Activated CD8-positive, alpha-beta T cell treated with anti-CD3 and anti-CD28 coated beads, Interleukin-2, amount 10 ng/mL, durations not matched to agents 7 days and 5 days (primary cell): Measurements from ENCODE around the gene ANKRD34A. TPM values are rescaled to one million over a fixed set of nuclear protein-coding genes. Genes with fewer than 3 reads are reported as not detected.

Experiments used
- ATAC-seq: fragments of 150-1000 bp; cut with Tn5 transposase; one replicate; pipeline ENCODE4 v1.10.0; 2021; ENCODE audit warnings: moderate library complexity
- CTCF ChIA-PET: fragments of 350-600 bp; sonication (Branson Sonifier 250); formaldehyde crosslinking; loops from one replicate; lab custom pipeline; 2021; ENCODE audit warnings: antibody characterized with exemption; lab: Charles Lee
- POLR2A ChIA-PET: fragments of 350-600 bp; sonication (Branson Sonifier 250); formaldehyde crosslinking; loops from one replicate; lab custom pipeline; 2021; ENCODE audit warnings: antibody characterized with exemption; lab: Charles Lee
- DNase-seq: peaks from one replicate; pipeline ENCODE4 v3.0.0-alpha.2; 2020
- H3K27ac Mint-ChIP-seq: one replicate; pipeline ENCODE4 v1.8.0; 2021; ENCODE audit warnings: mild to moderate bottlenecking, mixed read lengths
- H3K27me3 Mint-ChIP-seq: one replicate; pipeline ENCODE4 v1.8.0; 2021; ENCODE audit warnings: low read depth, mixed read lengths
- H3K36me3 Mint-ChIP-seq: one replicate; pipeline ENCODE4 v1.8.0; 2021; ENCODE audit warnings: low read depth, mixed read lengths
- H3K4me1 Mint-ChIP-seq: one replicate; pipeline ENCODE4 v1.8.0; 2021; ENCODE audit warnings: low read depth, mixed read lengths
- H3K4me3 Mint-ChIP-seq: one replicate; pipeline ENCODE4 v1.8.0; 2021; ENCODE audit warnings: mild to moderate bottlenecking, mixed read lengths
- H3K9me3 Mint-ChIP-seq: one replicate; pipeline ENCODE4 v1.8.0; 2022; ENCODE audit warnings: mixed read lengths; ENCODE audit not compliant: insufficient read depth
- total RNA-seq, 2 experiments: library from RNA; stranded (reverse); gene quantifications; one replicate each; pipeline ENCODE4 v1.2.3, GENCODE V29; 2021

ANKRD34A gene
- total RNA-seq, 2 experiments from 2014 or later = 1.8 to 2.4 TPM

GRCh38 chr1:145990249-145990855 lies 26.0 kb upstream of the ANKRD34A start:
- H3K4me3 Mint-ChIP-seq = no peak overlapping the region
- no peak for DNase-seq
- CTCF ChIA-PET = interaction anchor here (1.3 to 12.8 kb wide), 3 partner anchors 12 to 21 kb away, joined by 5 to 235 read pairs (median 6); no protein-coding TSS in a partner anchor

GRCh38 chr1:145988773-145989172 lies 24.4 kb upstream of the ANKRD34A start:
- ATAC-seq = peak; percentile 34
- DNase-seq = no peak
- ChIA-PET POLR2A (interaction anchor here (0.8 to 11.5 kb wide), 4 partner anchors 8 to 63 kb away, joined by 3 to 373 read pairs (median 30); partner anchors contain the start of genes RBM8A and TXNIP), CTCF (interaction anchor here (0.9 to 12.8 kb wide), 5 partner anchors 8 to 61 kb away, joined by 3 to 235 read pairs (median 5); partner anchors contain the start of genes RBM8A and TXNIP)
- Mint-ChIP-seq H3K4me1 (peaks cover 67% of the 10 kb centered on the region), H3K4me3 (no peak overlapping the region), H3K9me3 (no peaks in the 10 kb centered on the region), H3K27me3 (no peaks in the 10 kb centered on the region), H3K27ac (no peak overlapping the region), H3K36me3 (peaks cover 24% of the 10 kb centered on the region)

More at GRCh38 chr1:145990249-145990855, 26.0 kb upstream of the ANKRD34A start:
- POLR2A ChIA-PET = interaction anchor here (1.0 to 11.5 kb wide), 5 partner anchors 6 to 63 kb away, joined by 3 to 373 read pairs (median 11); partner anchors contain the start of genes ANKRD34A, POLR3GL, RBM8A and TXNIP
- no peaks in the 10 kb centered on the region for H3K9me3 Mint-ChIP-seq
- no peak overlapping the region for H3K27ac Mint-ChIP-seq
- H3K36me3 Mint-ChIP-seq = peaks cover 40% of the 10 kb centered on the region
- H3K4me1 Mint-ChIP-seq = peaks cover 56% of the 10 kb centered on the region
- peak; percentile 20 for ATAC-seq
- no peaks in the 10 kb centered on the region for H3K27me3 Mint-ChIP-seq

DNA sequence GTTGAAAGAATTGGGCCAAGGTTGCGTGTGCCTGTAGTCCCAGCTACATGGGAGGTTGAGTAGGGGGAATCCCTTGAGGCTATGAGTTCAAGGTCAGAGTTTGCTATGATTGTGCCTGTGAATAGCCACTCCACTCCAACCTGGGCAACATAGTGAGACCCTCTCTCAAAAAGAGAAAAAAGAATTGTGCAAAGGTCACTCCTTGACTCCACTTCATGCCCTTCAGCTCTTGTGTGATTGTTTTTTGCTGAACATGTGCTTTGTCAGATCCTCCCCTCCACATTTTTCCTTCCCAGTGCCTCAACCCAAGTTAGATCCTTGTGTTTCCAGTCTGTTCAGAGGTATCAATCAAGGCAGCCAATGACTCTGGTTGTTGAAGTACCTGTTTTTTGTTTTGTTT lies 23.6 kb upstream of the ANKRD34A start:
- POLR2A ChIA-PET = interaction anchor here (1.4 to 11.5 kb wide), 3 partner anchors 9 to 61 kb away, joined by 4 to 373 read pairs (median 55); partner anchors contain the start of genes RBM8A and TXNIP
- Mint-ChIP-seq H3K27ac (no peak overlapping the region), H3K4me1 (peaks cover 67% of the 10 kb centered on the region)

DNA sequence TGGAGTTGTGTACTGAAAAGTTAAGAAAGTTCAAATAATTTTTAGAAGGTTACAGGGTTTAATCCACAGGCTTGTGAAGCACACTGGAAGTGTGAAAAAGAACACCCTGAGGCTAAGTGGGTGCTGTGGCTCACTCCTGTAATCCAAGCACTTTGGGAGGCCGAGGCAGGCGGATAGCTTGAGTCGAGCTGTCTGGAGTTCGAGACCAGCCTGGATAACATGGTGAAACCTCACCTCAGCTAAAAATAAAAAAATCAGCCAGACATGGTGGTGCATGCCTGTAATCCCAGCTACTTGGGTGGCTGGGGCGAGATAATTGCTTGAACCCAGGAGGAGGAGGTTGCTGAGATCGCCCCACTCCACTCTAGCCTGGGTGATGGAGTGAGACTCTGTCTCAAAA lies 22.2 kb upstream of the ANKRD34A start:
- Mint-ChIP-seq H3K27ac (no peak overlapping the region), H3K9me3 (no peaks in the 10 kb centered on the region), H3K27me3 (no peaks in the 10 kb centered on the region), H3K4me1 (peaks cover 57% of the 10 kb centered on the region), H3K36me3 (peaks cover 3% of the 10 kb centered on the region), H3K4me3 (no peak overlapping the region)
- DNase-seq = no peak
- POLR2A ChIA-PET = interaction anchor here (6.1 kb wide), 1 partner anchor 10 kb away, joined by 55 read pairs; the partner anchor contains the start of gene TXNIP
- ATAC-seq = no peak
- CTCF ChIA-PET = interaction anchor here (1.5 to 2.6 kb wide), 3 partner anchors 10 to 26 kb away, joined by 3 to 9 read pairs (median 7); partner anchors contain the start of gene TXNIP

More for the DNA sequence above, 23.6 kb upstream of the ANKRD34A start:
- Mint-ChIP-seq H3K4me3 (no peak overlapping the region), H3K36me3 (peaks cover 16% of the 10 kb centered on the region), H3K9me3 (no peaks in the 10 kb centered on the region), H3K27me3 (no peaks in the 10 kb centered on the region)
- DNase-seq (no peak), ATAC-seq (no peak)
- CTCF ChIA-PET = interaction anchor here (0.9 to 12.8 kb wide), 4 partner anchors 9 to 60 kb away, joined by 4 to 235 read pairs (median 8); partner anchors contain the start of genes RBM8A and TXNIP

DNA sequence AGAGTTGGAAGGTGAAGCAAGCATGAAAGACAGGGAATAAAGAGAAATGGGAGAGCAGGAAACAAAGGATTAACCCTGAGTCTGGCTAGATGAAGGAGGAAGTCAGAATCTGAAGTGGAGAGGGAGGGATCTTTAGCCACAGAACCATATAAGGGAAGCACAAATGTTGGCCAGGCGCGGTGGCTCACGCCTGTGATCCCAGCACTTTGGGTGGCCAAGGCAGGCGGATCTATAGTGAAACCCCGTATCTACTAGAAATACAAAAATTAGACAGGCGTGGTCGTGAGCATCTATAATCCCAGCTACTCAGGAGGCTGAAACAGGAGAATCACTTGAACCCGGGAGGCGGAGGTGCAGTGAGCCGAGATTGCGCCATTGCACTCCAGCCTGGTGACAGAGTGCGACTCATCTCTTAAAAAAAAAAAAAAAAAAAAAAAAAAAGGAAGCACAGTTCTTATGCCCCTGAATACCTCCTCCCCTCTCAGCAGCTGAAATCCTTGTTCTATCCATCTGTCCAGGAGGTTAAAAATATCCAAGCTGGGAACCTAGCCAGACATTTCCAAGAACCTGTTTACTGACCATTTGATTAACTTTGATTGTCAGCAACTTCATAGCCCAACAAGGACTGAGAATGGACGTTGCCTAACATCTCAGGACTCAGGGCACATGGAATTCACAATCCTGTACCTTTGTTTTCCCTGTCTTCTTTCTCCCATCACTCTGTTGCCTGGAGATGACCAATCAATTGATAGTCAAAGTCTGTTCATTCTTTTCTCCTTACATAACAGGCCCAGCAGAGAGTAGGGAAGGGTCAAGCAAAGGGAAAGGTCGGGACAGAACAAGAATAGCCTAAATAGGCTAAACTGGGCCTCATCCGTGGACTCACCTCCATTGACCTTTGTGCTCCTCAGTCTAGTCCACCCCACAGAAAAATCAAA lies 21.4 kb upstream of the ANKRD34A start:
- Mint-ChIP-seq H3K4me3 (no peak overlapping the region), H3K4me1 (peaks cover 54% of the 10 kb centered on the region), H3K27ac (peak overlapping the region; percentile 67), H3K9me3 (no peaks in the 10 kb centered on the region), H3K36me3 (peaks cover under 1% of the 10 kb centered on the region), H3K27me3 (no peaks in the 10 kb centered on the region)
- no peak for DNase-seq
- ATAC-seq = no peak
- POLR2A ChIA-PET = interaction anchor here (0.7 to 6.1 kb wide), 2 partner anchors 8 to 11 kb away, joined by 3 to 55 read pairs; partner anchors contain the start of gene TXNIP
- CTCF ChIA-PET = interaction anchor here (1.5 to 2.3 kb wide), 3 partner anchors 12 to 26 kb away, joined by 3 to 7 read pairs (median 5); no protein-coding TSS in a partner anchor

DNA sequence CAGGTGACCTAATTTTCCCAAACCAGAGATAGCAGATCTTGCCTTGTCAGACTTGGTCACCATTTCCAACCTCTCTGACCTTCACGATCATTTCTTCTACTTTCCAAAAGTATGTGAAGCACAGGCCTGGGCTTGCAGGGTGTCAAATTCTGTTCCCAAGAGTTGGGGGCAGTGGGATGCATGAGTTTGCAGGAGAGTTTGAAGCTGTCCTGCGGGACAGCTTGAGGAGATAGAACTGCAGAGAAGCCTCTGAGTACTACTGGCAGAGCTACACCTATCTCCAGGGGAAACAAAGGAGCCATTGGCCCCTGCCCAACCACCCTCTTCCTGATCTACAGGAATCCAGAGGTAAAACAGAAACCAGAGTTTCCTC lies 20.7 kb upstream of the ANKRD34A start:
- Mint-ChIP-seq H3K9me3 (no peaks in the 10 kb centered on the region), H3K27me3 (no peaks in the 10 kb centered on the region), H3K27ac (peak overlapping the region; percentile 67), H3K4me3 (no peak overlapping the region), H3K36me3 (no peaks in the 10 kb centered on the region), H3K4me1 (peaks cover 47% of the 10 kb centered on the region)
- ChIA-PET POLR2A (interaction anchor here (0.7 to 6.1 kb wide), 2 partner anchors 9 to 11 kb away, joined by 3 to 55 read pairs; partner anchors contain the start of gene TXNIP), CTCF (interaction anchor here (1.0 to 1.6 kb wide), 4 partner anchors 13 to 50 kb away, joined by 3 to 5 read pairs (median 4); no protein-coding TSS in a partner anchor)
- ATAC-seq (no peak), DNase-seq (no peak)

- H3K9me3 Mint-ChIP-seq = no peaks in the 10 kb centered on the region
- peak; percentile 46 for DNase-seq
- H3K36me3 Mint-ChIP-seq = no peaks in the 10 kb centered on the region
- CTCF ChIA-PET = interaction anchor here (1.0 to 1.6 kb wide), 4 partner anchors 14 to 139 kb away, joined by 3 to 5 read pairs (median 4); no protein-coding TSS in a partner anchor
- POLR2A ChIA-PET = interaction anchor here (1.4 to 6.1 kb wide), 2 partner anchors 9 to 12 kb away, joined by 12 to 55 read pairs; partner anchors contain the start of gene TXNIP
- H3K27ac Mint-ChIP-seq = peak overlapping the region; percentile 67
- H3K4me3 Mint-ChIP-seq = no peak overlapping the region
- ATAC-seq = no peak
- H3K27me3 Mint-ChIP-seq = no peaks in the 10 kb centered on the region
- peaks cover 47% of the 10 kb centered on the region for H3K4me1 Mint-ChIP-seq
Observed at GRCh38 chr1:145983960-145984830, 19.8 kb upstream of the ANKRD34A start.

DNA sequence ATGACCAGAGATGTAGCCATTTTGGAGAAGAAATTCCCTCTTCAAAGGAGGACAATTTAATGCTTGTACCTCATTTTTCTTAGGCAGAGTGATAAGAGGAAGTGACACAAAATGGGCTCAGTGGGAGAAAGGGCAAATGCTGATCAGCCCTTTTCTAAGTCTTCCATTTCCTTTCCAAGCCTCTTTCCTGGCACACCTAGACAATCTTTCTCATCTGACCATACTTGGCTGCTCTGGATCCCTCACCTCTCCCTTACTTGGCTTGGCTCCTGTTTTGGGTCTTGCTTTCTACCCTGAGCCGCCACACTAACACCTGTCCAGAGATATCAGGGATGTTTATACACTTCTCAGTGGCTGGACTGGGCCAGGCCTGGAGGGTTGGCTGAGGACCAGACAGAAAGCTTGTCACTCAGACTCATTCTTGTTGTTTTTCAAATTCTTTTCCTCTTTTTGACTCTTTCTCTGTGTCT lies 18.9 kb upstream of the ANKRD34A start:
- Mint-ChIP-seq H3K27ac (peak overlapping the region; percentile 7), H3K36me3 (no peaks in the 10 kb centered on the region), H3K4me1 (peaks cover 39% of the 10 kb centered on the region), H3K4me3 (no peak overlapping the region), H3K9me3 (no peaks in the 10 kb centered on the region), H3K27me3 (no peaks in the 10 kb centered on the region)
- CTCF ChIA-PET = interaction anchor here (8.7 kb wide), 1 partner anchor 10 kb away, joined by 235 read pairs; the partner anchor contains the start of gene TXNIP
- DNase-seq (no peak), ATAC-seq (no peak)
- POLR2A ChIA-PET = interaction anchor here (1.4 to 8.1 kb wide), 2 partner anchors 10 kb away, joined by 12 to 373 read pairs; partner anchors contain the start of gene TXNIP

DNA sequence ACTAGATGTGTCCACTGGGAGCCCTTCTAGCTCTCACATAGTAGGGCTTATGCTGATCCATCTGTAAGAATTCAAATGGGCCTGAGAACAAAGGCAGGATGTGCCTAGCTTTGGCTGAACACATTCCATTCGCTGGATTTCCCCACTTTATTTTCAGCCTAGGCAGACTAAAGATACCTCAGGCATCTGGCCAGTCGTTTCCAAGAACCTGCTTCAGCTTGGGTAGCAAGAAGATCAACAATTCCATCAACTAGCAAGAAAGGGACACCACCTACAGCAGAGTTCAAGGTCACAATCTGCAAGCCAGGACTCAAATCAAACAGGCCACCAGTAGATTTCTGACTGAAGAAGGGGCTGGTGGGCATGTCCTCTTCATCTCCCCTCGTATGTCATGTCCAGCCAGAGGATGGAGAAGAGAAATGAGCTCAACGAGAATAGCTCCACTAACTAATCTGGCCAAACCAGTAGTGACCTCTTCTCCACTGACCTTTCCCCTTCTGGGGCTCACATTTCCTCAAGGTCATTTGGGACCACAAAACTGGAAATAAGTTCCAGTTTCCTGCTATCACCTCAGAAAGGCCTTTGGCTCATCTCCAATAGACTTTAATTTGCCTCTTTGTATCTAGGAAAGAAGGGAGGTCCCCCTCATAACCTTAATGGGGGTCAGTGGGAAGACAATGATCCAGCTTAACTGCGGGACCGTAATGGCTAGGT lies 17.8 kb upstream of the ANKRD34A start:
- H3K9me3 Mint-ChIP-seq = no peaks in the 10 kb centered on the region
- H3K4me1 Mint-ChIP-seq = peaks cover 33% of the 10 kb centered on the region
- peak overlapping the region; percentile 26 for H3K27ac Mint-ChIP-seq
- POLR2A ChIA-PET = interaction anchor here (6.4 to 8.1 kb wide), 2 partner anchors 11 to 18 kb away, joined by 58 to 373 read pairs; partner anchors contain the start of genes ANKRD34A, POLR3GL and TXNIP
- DNase-seq (no peak), ATAC-seq (no peak)
- peaks cover 3% of the 10 kb centered on the region for H3K36me3 Mint-ChIP-seq
- CTCF ChIA-PET = interaction anchor here (0.8 to 8.7 kb wide), 4 partner anchors 11 to 57 kb away, joined by 3 to 269 read pairs (median 120); partner anchors contain the start of genes RBM8A and TXNIP
- H3K27me3 Mint-ChIP-seq = no peaks in the 10 kb centered on the region
- no peak overlapping the region for H3K4me3 Mint-ChIP-seq
